Measurements from ENCODE around the gene RIN3.

RIN3 gene

GRCh38 chr14:92513204-92513965 is at the start of gene RIN3:
RIN3 (plus strand) TSS chr14:92513781; CDS start chr14:92513933, 152 bp downstream.
- DNase-seq, result peak; percentile 31

GRCh38 chr14:92464156-92464555 is 49.4 kb upstream of the RIN3 start:
- no peak for DNase-seq

- no peak for DNase-seq
These were observed 48.9 kb upstream of the RIN3 start for GRCh38 chr14:92464716-92465115.

GRCh38 chr14:92465353-92466055 is 48.1 kb upstream of the RIN3 start:
- no peak for DNase-seq

GRCh38 chr14:92466059-92466458 is 47.5 kb upstream of the RIN3 start:
- no peak for DNase-seq

GRCh38 chr14:92469515-92469914 is 44.1 kb upstream of the RIN3 start:
- no peak for DNase-seq

- DNase-seq, result no peak
These were observed 43.4 kb upstream of the RIN3 start for GRCh38 chr14:92470215-92470614.

GRCh38 chr14:92470811-92471210 is 42.8 kb upstream of the RIN3 start:
- no peak for DNase-seq

- no peak for DNase-seq
These were observed 41.7 kb upstream of the RIN3 start for GRCh38 chr14:92471919-92472318.

GRCh38 chr14:92472860-92473259 is 40.7 kb upstream of the RIN3 start:
- DNase-seq, result no peak

GRCh38 chr14:92473261-92473968 is 40.2 kb upstream of the RIN3 start:
- no peak for DNase-seq

GRCh38 chr14:92473969-92474535 is 39.5 kb upstream of the RIN3 start:
- no peak for DNase-seq

GRCh38 chr14:92475037-92475436 is 38.5 kb upstream of the RIN3 start:
- no peak for DNase-seq

GRCh38 chr14:92475451-92476187 is 38.0 kb upstream of the RIN3 start:
- no peak for DNase-seq

- DNase-seq, result no peak
These were observed 32.7 kb upstream of the RIN3 start for GRCh38 chr14:92480856-92481255.

GRCh38 chr14:92481386-92481785 is 32.2 kb upstream of the RIN3 start:
- DNase-seq, result no peak

- DNase-seq, result no peak
These were observed 31.6 kb upstream of the RIN3 start for GRCh38 chr14:92481811-92482555.

GRCh38 chr14:92482621-92483319 is 30.8 kb upstream of the RIN3 start:
- no peak for DNase-seq

GRCh38 chr14:92484132-92484823 is 29.3 kb upstream of the RIN3 start:
- DNase-seq, result no peak

- DNase-seq, result no peak
These were observed 26.7 kb upstream of the RIN3 start for GRCh38 chr14:92486881-92487280.

Data from stimulated activated CD4-positive, alpha-beta T cell treated with anti-CD3 and anti-CD28 coated beads, Interleukin-1b, Interleukin-23, amount 100 ng/mL, for 48 hours (primary cell).